LNCaP clone FGC (cell line): ENCODE results near the gene PAPOLG.

Experiments
- DNase-seq: peaks from one replicate; pipeline ENCODE4 v3.0.0-alpha.2; 2011; ENCODE audit warnings: low read depth
- H3K4me3 ChIP-seq: 2 replicates; pipeline ENCODE4 v1.5.1; 2011; ENCODE audit warnings: mild to moderate bottlenecking, low read depth, low read length, control low read depth
- TF ChIP-seq, protein P1 (sequence below): IDR thresholded peaks from 2 replicates; pipeline ENCODE4 v1.5.1; 2012; ENCODE audit warnings: mild to moderate bottlenecking; ENCODE audit not compliant: control insufficient read depth, insufficient read depth; ENCODE audit errors: extremely low read depth

Gene PAPOLG

DNA sequence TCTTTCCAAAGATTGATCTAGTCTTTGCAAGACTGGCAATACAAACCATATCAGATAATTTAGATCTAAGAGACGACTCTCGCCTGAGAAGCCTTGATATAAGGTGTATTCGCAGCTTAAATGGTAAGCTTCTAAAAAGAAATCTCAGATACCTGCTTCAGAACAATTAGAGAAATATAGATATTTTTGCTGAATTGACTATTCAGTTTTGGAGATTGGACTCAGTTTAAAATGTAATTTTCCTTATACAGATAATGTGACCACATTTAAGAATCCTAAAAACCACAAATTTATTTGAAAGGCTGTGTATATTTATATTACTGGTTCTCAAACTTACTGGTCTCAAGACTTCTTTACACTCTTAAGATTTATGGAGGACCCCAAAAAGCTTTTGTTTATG is 15.4 kb downstream of the PAPOLG start:
- DNase-seq: no peak
- no peak overlapping the region for H3K4me3 ChIP-seq
- TF ChIP-seq, protein P1, sequence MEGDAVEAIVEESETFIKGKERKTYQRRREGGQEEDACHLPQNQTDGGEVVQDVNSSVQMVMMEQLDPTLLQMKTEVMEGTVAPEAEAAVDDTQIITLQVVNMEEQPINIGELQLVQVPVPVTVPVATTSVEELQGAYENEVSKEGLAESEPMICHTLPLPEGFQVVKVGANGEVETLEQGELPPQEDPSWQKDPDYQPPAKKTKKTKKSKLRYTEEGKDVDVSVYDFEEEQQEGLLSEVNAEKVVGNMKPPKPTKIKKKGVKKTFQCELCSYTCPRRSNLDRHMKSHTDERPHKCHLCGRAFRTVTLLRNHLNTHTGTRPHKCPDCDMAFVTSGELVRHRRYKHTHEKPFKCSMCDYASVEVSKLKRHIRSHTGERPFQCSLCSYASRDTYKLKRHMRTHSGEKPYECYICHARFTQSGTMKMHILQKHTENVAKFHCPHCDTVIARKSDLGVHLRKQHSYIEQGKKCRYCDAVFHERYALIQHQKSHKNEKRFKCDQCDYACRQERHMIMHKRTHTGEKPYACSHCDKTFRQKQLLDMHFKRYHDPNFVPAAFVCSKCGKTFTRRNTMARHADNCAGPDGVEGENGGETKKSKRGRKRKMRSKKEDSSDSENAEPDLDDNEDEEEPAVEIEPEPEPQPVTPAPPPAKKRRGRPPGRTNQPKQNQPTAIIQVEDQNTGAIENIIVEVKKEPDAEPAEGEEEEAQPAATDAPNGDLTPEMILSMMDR: no peak

DNA sequence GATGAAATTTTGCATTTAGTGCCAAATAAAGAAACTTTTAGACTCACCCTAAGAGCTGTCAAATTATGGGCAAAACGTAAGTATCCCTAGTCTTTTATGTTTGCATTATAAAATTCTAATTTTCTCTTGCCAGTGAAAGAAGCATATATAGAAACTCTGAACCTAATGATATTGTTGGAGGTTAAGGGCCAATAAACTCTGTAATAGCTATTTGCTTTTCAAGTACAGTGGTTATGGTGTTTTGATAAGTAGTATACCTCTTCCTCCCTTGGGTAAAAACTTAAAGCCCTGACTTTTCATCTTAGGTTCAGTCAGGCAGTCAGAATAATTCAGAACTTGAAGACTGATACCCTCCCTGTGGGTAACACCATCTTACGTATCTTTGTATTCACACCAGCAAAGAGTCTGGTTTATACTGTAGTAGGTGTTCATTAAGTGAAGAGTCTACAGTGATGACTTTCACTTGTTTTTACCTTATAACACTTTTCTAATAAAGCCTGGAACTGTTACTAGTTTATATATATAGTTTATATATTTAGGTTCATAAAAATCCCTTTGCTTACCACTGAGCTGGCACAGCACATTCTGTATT is 19.1 kb downstream of the PAPOLG start:
- DNase-seq: no peak
- TF ChIP-seq, protein P1: no peak
- no peak overlapping the region for H3K4me3 ChIP-seq

DNA sequence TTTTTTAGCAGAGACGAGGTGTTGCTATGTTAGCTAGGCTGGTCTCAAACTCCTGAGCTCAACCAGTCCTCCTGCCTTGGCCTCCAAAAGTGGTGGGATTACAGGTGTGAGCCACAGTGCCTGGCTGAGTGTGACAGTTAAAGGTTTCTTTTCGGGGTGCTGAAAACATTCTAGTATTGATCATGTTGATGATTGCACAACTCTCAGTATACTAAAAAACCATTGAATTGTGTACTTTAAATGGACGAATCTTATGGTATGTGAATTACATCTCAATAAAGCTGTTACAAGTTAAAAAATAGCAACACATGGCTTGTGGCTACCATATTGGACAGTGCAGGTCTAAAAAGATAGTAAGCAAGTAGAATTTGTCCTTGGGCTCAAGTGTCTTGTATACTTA is 22.3 kb downstream of the PAPOLG start:
- no peak for DNase-seq
- no peak overlapping the region for H3K4me3 ChIP-seq
- TF ChIP-seq, protein P1: no peak

DNA sequence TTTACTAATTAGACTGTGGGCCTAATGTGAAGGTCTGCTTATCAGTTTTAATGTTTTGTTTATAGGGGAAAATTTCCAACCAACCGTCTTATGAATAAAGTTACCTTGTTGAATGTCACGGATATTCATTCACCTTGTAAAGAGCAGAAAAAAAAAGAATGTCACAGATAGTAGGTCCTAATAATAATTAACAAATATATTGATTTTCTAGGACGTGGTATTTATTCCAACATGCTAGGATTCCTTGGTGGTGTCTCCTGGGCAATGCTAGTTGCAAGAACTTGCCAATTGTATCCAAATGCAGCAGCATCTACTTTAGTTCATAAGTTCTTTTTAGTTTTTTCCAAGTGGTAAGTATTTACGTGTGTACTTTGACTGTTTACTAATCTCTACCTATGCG is 23.4 kb downstream of the PAPOLG start:
- TF ChIP-seq, protein P1: no peak
- no peak overlapping the region for H3K4me3 ChIP-seq
- no peak for DNase-seq

DNA sequence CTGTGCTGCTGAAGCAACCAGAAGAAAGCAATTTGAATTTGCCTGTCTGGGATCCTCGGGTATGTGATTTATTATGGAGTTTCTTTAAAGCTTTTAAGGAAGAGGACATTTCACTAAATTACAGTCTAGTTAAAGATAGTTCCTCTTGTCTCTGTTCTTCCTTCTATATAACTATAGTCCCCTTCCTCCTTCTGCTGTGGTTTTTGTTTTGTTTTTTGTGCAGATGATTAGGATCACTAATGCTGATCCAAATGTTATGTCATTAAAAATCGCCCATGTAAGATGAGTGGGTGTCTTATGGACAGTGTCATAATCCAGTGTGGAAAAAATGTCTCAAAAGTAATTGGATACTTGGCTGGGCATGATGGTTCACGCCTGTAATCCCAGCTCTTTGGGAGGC is 24.7 kb downstream of the PAPOLG start:
- no peak for DNase-seq
- H3K4me3 ChIP-seq: no peak overlapping the region
- TF ChIP-seq, protein P1: no peak

DNA sequence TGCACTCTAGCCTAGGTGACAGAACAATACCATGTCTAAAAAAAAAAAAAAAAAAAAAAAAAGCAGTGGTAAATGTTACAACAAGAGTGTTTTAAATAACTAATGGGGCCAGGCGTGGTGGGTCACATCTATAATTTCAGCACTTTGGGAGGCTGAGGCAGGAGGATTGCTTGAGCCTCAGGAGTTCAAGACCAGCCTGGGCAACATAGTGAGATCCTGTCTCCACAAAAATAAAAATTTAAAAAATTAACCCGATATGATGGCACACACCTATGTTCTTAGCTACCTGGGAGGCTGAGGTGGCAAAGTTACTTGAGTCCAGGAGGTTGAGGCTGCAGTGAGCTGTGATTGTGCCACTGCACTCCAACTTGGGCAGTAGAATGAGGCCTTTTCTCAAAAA is 37.1 kb downstream of the PAPOLG start:
- TF ChIP-seq, protein P1: no peak
- H3K4me3 ChIP-seq: no peak overlapping the region
- no peak for DNase-seq

DNA sequence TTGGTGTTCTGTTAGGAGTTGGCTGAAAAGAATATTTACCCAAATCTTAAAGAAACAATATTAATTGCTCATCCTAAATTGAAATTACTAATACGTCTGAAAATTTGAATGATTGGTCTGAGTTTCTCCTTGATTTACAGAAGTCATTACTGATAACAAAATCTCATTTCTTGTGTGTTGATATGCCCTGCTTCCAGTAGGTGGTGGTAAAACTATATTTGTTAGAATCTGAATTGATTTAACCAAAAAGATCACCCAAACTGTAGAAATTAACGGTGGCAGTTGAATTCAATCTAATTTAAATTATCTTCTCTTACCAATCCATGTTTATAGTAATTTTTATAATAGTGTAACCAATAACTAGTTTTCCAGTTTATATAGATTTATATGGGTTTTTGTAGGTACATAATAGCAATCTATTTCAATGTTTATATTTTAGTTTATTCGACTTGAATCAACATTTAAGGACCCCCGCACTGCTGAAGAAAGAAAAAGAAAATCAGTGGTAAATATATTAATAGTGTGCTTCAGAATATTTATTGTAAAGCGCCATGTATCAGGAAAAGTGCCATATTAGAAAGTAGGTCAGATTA is 38.3 kb downstream of the PAPOLG start:
- no peak for DNase-seq
- TF ChIP-seq, protein P1: peak; percentile 32

More for the DNA sequence above, 38.3 kb downstream of the PAPOLG start:
- H3K4me3 ChIP-seq: no peak overlapping the region
